HCT116 (cell line): ENCODE results near the gene NBPF12.
"Not testable (repeated sequence)": the region's sequence is repeated elsewhere in the genome, so short reads cannot be mapped to it uniquely, and the experiment has no call there.

Experiments
- CEBPB ChIP-seq: IDR thresholded peaks from 2 replicates; pipeline ENCODE4 v1.6.1; 2012; ENCODE audit warnings: low read depth
- EZH2 ChIP-seq: fragments of 200-600 bp; sonication (generic); IDR thresholded peaks from 2 replicates; pipeline ENCODE4 v1.6.1; 2017; ENCODE audit warnings: antibody characterized with exemption, mixed run types
- POLR2A ChIP-seq: IDR thresholded peaks from 2 replicates; pipeline ENCODE4 v1.7.0; 2011; ENCODE audit warnings: borderline replicate concordance; ENCODE audit not compliant: insufficient read depth, insufficient read length; ENCODE audit errors: extremely low read depth
- REST ChIP-seq: IDR thresholded peaks from 2 replicates; pipeline ENCODE4 v1.6.1; 2012; ENCODE audit warnings: low read depth
- SRF ChIP-seq: IDR thresholded peaks from 2 replicates; pipeline ENCODE4 v1.6.1; 2012; ENCODE audit warnings: low read depth
- ZNF274 ChIP-seq: fragments of 200-500 bp; sonication (Bioruptor generic); IDR thresholded peaks from 2 replicates; pipeline ENCODE4 v1.6.1; 2014; ENCODE audit warnings: mild to moderate bottlenecking, low read depth, low read length, inconsistent platforms
- TF ChIP-seq, protein P1 (sequence below), 3 experiments: fragments of 200-600 bp in 1 of 3; sonication (generic) in 1 of 3; IDR thresholded peaks in 2 of 3; conservative IDR thresholded peaks in 1 of 3; 2 replicates each; pipeline ENCODE4 v1.5.1; 2012 to 2017; ENCODE audit warnings: low read depth in 2 of 3, low read length in 2 of 3, antibody characterized with exemption in 1 of 3, borderline replicate concordance in 1 of 3, control low read depth in 1 of 3, mild to moderate bottlenecking in 1 of 3, mixed read lengths in 1 of 3, mixed run types in 1 of 3, moderate library complexity in 1 of 3; ENCODE audit not compliant: insufficient read depth in 1 of 3

GRCh38 chr1:146930225-146930624 lies 7.9 kb upstream of the NBPF12 start:
- not testable (repeated sequence) for TF ChIP-seq ZNF274, POLR2A, SRF, REST, CEBPB, EZH2
- TF ChIP-seq, protein P1, sequence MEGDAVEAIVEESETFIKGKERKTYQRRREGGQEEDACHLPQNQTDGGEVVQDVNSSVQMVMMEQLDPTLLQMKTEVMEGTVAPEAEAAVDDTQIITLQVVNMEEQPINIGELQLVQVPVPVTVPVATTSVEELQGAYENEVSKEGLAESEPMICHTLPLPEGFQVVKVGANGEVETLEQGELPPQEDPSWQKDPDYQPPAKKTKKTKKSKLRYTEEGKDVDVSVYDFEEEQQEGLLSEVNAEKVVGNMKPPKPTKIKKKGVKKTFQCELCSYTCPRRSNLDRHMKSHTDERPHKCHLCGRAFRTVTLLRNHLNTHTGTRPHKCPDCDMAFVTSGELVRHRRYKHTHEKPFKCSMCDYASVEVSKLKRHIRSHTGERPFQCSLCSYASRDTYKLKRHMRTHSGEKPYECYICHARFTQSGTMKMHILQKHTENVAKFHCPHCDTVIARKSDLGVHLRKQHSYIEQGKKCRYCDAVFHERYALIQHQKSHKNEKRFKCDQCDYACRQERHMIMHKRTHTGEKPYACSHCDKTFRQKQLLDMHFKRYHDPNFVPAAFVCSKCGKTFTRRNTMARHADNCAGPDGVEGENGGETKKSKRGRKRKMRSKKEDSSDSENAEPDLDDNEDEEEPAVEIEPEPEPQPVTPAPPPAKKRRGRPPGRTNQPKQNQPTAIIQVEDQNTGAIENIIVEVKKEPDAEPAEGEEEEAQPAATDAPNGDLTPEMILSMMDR (IDR thresholded peaks at IDR 0.05 in 2 of 3, conservative IDR thresholded peaks at IDR 0.05 in 1 of 3; ENCODE audit: borderline replicate concordance in 1 of 3, insufficient read depth in 1 of 3, low read depth in 2 of 3, low read length in 2 of 3): not testable (repeated sequence)
